MCF 10A (cell line): ENCODE measurements around the gene ZNF618. TPM values are rescaled to one million over a fixed set of nuclear protein-coding genes. Genes with fewer than 3 reads are reported as not detected.

Source experiments
- BruUV-seq: library from RNA; stranded (reverse); fragments of 400-500 nt; replicated peaks from 2 replicates; lab custom pipeline; 2021; lab: Mats Ljungman, UMichigan
- CTCF ChIA-PET: fragments of 300-600 bp; sonication (Branson Sonifier 250); formaldehyde crosslinking; extraction: SDS; loops from one replicate; lab custom pipeline; 2021; ENCODE audit warnings: antibody characterized with exemption, inconsistent platforms; lab: Yijun Ruan, JAX
- POLR2A ChIA-PET: fragments of 300-600, 350-650 bp; sonication (Branson Sonifier 250); formaldehyde crosslinking; extraction: SDS; loops from one replicate; lab custom pipeline; 2020; ENCODE audit warnings: antibody characterized with exemption, inconsistent platforms; lab: Yijun Ruan, JAX
- DNase-seq: peaks from one replicate; pipeline ENCODE4 v3.0.0-alpha.2; 2018; ENCODE audit not compliant: unreplicated experiment
- H3K27ac Mint-ChIP-seq: one replicate; pipeline ENCODE4 v1.8.0; 2022; ENCODE audit warnings: mild to moderate bottlenecking, low read depth, mixed read lengths; ENCODE audit not compliant: unreplicated experiment
- H3K27me3 Mint-ChIP-seq: one replicate; pipeline ENCODE4 v1.8.0; 2022; ENCODE audit warnings: mixed read lengths; ENCODE audit not compliant: insufficient read depth, unreplicated experiment
- H3K36me3 Mint-ChIP-seq: one replicate; pipeline ENCODE4 v1.8.0; 2022; ENCODE audit warnings: mild to moderate bottlenecking, moderate library complexity, mixed read lengths; ENCODE audit not compliant: insufficient read depth, unreplicated experiment
- H3K4me1 Mint-ChIP-seq: one replicate; pipeline ENCODE4 v1.8.0; 2022; ENCODE audit warnings: mixed read lengths; ENCODE audit not compliant: insufficient read depth, unreplicated experiment
- H3K4me3 Mint-ChIP-seq: one replicate; pipeline ENCODE4 v1.8.0; 2022; ENCODE audit warnings: mild to moderate bottlenecking, moderate library complexity, mixed read lengths; ENCODE audit not compliant: unreplicated experiment
- H3K9me3 Mint-ChIP-seq: one replicate; pipeline ENCODE4 v1.8.0; 2022; ENCODE audit warnings: mixed read lengths; ENCODE audit not compliant: unreplicated experiment
- intact Hi-C: fragments of 100-400 bp; cut with micrococcal nuclease; formaldehyde crosslinking; loops from 2 replicates; pipeline ENCODE4 v1.14.1; 2022
- total RNA-seq: library from RNA; stranded (reverse); gene quantifications from 2 replicates; pipeline ENCODE4 v1.2.3, GENCODE V29; 2022
- TF ChIP-seq, protein P1 (sequence below): fragments of 200-600 bp; IDR thresholded peaks from one replicate; pipeline ENCODE4 v1.8.0; 2022; ENCODE audit warnings: antibody characterized with exemption, mild to moderate bottlenecking; ENCODE audit not compliant: unreplicated experiment

Gene ZNF618
- total RNA-seq, 1 experiment from 2014 or later: 4.8 TPM

DNA sequence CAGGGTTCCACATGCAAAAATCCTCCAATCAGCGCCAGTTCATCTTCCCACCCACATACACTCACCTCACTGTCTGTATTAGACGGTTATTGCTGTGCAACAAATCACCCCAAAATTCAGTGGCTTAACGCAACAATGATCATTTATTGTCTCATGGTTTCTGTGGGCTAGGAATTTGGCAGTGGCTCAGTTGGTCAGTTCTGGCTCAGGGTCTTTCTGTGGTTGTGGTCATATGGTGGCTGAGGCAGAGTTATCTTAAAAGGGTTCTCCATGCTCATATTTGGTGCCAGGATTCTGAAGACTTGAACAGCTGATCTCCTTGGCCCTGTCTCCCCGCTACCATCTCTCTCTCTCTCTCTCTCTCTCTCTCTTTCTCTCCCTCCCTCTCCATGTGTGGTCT is 12.9 kb downstream of the ZNF618 start:
- DNase-seq: no peak
- H3K36me3 Mint-ChIP-seq: no peaks in the 10 kb centered on the region
- intact Hi-C loops: no loop called here
- H3K27me3 Mint-ChIP-seq: no peaks in the 10 kb centered on the region
- no peak overlapping the region for H3K4me3 Mint-ChIP-seq
- ChIA-PET CTCF (interaction anchor here (0.5 to 1.1 kb wide), 3 partner anchors 12 to 219 kb away, joined by 3 to 4 read pairs (median 3); no protein-coding TSS in a partner anchor), POLR2A (interaction anchor here (0.6 kb wide), 1 partner anchor 17 kb away, joined by 4 read pairs; no protein-coding TSS in a partner anchor)
- peaks cover 11% of the 10 kb centered on the region for H3K9me3 Mint-ChIP-seq
- no TSS peak for BruUV-seq
- peaks cover 6% of the 10 kb centered on the region for H3K4me1 Mint-ChIP-seq
- TF ChIP-seq, protein P1, sequence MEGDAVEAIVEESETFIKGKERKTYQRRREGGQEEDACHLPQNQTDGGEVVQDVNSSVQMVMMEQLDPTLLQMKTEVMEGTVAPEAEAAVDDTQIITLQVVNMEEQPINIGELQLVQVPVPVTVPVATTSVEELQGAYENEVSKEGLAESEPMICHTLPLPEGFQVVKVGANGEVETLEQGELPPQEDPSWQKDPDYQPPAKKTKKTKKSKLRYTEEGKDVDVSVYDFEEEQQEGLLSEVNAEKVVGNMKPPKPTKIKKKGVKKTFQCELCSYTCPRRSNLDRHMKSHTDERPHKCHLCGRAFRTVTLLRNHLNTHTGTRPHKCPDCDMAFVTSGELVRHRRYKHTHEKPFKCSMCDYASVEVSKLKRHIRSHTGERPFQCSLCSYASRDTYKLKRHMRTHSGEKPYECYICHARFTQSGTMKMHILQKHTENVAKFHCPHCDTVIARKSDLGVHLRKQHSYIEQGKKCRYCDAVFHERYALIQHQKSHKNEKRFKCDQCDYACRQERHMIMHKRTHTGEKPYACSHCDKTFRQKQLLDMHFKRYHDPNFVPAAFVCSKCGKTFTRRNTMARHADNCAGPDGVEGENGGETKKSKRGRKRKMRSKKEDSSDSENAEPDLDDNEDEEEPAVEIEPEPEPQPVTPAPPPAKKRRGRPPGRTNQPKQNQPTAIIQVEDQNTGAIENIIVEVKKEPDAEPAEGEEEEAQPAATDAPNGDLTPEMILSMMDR: no peak
- no peak overlapping the region for H3K27ac Mint-ChIP-seq

DNA sequence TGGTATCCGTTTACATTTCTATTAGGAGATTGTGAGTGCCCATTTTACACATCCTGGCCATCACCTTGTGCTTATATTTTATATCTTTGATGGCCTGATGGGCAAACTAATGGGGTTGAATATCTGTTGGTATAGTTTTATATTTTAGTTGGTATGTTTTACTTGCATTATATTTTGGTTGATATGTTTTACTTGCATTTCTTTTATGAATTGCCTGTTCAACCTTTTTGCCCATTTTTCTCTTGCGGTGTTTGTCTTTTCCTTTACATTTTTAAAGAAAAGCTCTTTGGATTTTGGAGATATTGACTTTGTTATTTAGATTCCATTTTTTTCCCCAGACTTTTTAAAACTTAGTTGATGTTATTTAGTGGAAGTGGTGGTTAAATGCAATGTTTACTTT is 14.6 kb downstream of the ZNF618 start:
- H3K36me3 Mint-ChIP-seq: no peaks in the 10 kb centered on the region
- CTCF ChIA-PET: interaction anchor here (0.7 kb wide), 1 partner anchor 1031 kb away, joined by 3 read pairs; no protein-coding TSS in a partner anchor

DNA sequence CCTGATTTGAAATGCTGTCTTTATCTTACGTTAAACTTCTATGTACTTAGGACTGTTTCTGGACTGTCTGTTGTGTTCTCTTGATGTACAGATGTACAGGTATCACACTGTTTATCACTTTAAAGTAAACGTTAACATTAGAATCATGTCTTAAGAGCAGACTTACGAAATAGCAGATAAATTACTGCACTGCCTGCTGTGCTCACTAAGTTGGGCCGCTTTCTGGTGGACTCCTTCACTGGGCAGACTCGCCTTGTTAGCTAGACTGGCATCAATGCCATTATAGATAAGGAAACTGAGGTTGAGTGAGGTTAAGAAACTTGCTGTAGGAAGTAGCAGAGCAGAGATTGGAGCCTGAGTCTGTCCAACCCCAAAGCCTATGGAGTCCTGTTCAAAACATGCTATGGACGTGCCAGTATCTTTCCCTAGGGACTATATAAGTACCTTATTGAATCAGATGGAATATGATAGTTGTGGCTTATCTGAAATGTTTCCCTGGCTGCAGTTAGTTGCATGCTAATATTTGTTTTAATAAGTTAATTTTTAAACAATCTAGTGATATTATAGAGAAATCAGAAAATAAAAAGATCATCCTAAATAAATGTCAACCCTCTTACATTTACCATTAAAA is 16.9 kb downstream of the ZNF618 start:
- CTCF ChIA-PET: interaction anchor here (0.8 kb wide), 1 partner anchor 86 kb away, joined by 3 read pairs; no protein-coding TSS in a partner anchor

More for the DNA sequence above, 14.6 kb downstream of the ZNF618 start:
- Mint-ChIP-seq H3K27ac (no peak overlapping the region), H3K27me3 (no peaks in the 10 kb centered on the region), H3K9me3 (peaks cover 11% of the 10 kb centered on the region), H3K4me3 (no peak overlapping the region), H3K4me1 (peaks cover 6% of the 10 kb centered on the region)
- POLR2A ChIA-PET: interaction anchor here (0.6 to 1.1 kb wide), 3 partner anchors 11 to 18 kb away, joined by 3 to 6 read pairs (median 3); no protein-coding TSS in a partner anchor
- no peak for DNase-seq
- intact Hi-C loops: no loop called here
- BruUV-seq: no TSS peak
- TF ChIP-seq, protein P1: no peak

DNA sequence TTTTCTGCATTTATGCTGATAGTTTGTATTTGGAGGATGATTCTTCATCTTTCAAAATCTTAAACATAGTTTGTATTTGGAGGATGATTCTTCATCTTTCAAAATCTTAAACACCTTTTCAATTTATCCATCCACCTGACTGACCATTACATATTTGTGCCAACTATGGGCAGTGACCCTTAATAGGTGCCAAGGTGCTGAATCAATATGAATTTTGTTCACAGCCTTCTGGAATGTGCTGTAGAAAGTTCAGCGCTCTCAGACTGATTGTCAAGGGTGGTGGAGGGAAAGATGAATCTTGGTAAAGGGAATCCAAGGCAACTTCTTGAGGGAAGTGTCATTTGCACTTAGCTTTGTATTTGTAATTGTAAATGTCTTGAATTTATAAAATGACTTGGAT is 18.1 kb downstream of the ZNF618 start:
- Mint-ChIP-seq H3K27ac (no peak overlapping the region), H3K9me3 (peaks cover 8% of the 10 kb centered on the region), H3K36me3 (no peaks in the 10 kb centered on the region), H3K4me3 (no peak overlapping the region), H3K27me3 (no peaks in the 10 kb centered on the region), H3K4me1 (no peaks in the 10 kb centered on the region)
- ChIA-PET POLR2A (interaction anchor here (1.0 kb wide), 1 partner anchor 12 kb away, joined by 3 read pairs; no protein-coding TSS in a partner anchor), CTCF (interaction anchor here (0.8 kb wide), 1 partner anchor 87 kb away, joined by 3 read pairs; no protein-coding TSS in a partner anchor)
- intact Hi-C loops: no loop called here
- BruUV-seq: no TSS peak
- no peak for DNase-seq
- TF ChIP-seq, protein P1: no peak

More for the DNA sequence above, 16.9 kb downstream of the ZNF618 start:
- no peak for DNase-seq
- no peaks in the 10 kb centered on the region for H3K36me3 Mint-ChIP-seq
- intact Hi-C loops: no loop called here
- POLR2A ChIA-PET: interaction anchor here (1.0 kb wide), 1 partner anchor 13 kb away, joined by 3 read pairs; no protein-coding TSS in a partner anchor
- H3K4me1 Mint-ChIP-seq: no peaks in the 10 kb centered on the region
- H3K27me3 Mint-ChIP-seq: no peaks in the 10 kb centered on the region
- peaks cover 11% of the 10 kb centered on the region for H3K9me3 Mint-ChIP-seq
- no TSS peak for BruUV-seq
- TF ChIP-seq, protein P1: no peak
- H3K27ac Mint-ChIP-seq: no peak overlapping the region
- H3K4me3 Mint-ChIP-seq: no peak overlapping the region
